GM12878 (cell line): Measurements from ENCODE around the gene PML. TPM values are rescaled to one million over a fixed set of nuclear protein-coding genes. Genes with fewer than 3 reads are reported as not detected.

Source experiments
- EP300 ChIP-seq, 2 experiments: fragments of 150-350 bp in 1 of 2; IDR thresholded peaks; 2 replicates each; pipeline ENCODE4 v1.6.1; 2011 to 2012; ENCODE audit warnings: low read depth in 2 of 2, low read length in 2 of 2, borderline replicate concordance in 1 of 2, improper control_type of control experiment in 1 of 2, inconsistent platforms in 1 of 2; ENCODE audit not compliant: control insufficient read depth in 1 of 2
- FOXK2 ChIP-seq: fragments of 450-650 bp; IDR thresholded peaks from 2 replicates; pipeline ENCODE4 v1.6.1; 2017; ENCODE audit warnings: mild to moderate bottlenecking, moderate library complexity
- FOXM1 ChIP-seq: IDR thresholded peaks from 2 replicates; pipeline ENCODE4 v1.6.1; 2012; ENCODE audit warnings: low read depth, mild to moderate bottlenecking, inconsistent platforms, low read length, moderate library complexity
- IKZF2 ChIP-seq, 2 experiments: fragments of 450-650 bp; IDR thresholded peaks; 2 replicates each; pipeline ENCODE4 v1.6.1; 2017; ENCODE audit warnings: mild to moderate bottlenecking in 2 of 2, moderate library complexity in 2 of 2
- MTA2 ChIP-seq: fragments of 450-650 bp; IDR thresholded peaks from 2 replicates; pipeline ENCODE4 v1.6.1; 2016; ENCODE audit warnings: low read depth, mild to moderate bottlenecking, moderate library complexity
- MXI1 ChIP-seq: fragments of 150-350 bp; IDR thresholded peaks from 2 replicates; pipeline ENCODE4 v1.6.1; 2011; ENCODE audit warnings: low read depth, mild to moderate bottlenecking, inconsistent platforms, low read length, improper control_type of control experiment
- PAX5 ChIP-seq: IDR thresholded peaks from 2 replicates; pipeline ENCODE4 v1.6.1; 2011; ENCODE audit warnings: low read depth, low read length, borderline replicate concordance
- POLR2AphosphoS5 ChIP-seq: IDR thresholded peaks from 2 replicates; pipeline ENCODE4 v1.6.1; 2011; ENCODE audit warnings: mild to moderate bottlenecking, low read length, inconsistent platforms
- POU2F2 ChIP-seq: IDR thresholded peaks from 3 replicates; pipeline ENCODE4 v1.6.1; 2011; ENCODE audit warnings: low read depth, mild to moderate bottlenecking, low read length, borderline replicate concordance
- RUNX3 ChIP-seq: IDR thresholded peaks from 2 replicates; pipeline ENCODE4 v1.6.1; 2012; ENCODE audit warnings: low read length, inconsistent platforms
- TAF1 ChIP-seq: IDR thresholded peaks from 2 replicates; pipeline ENCODE4 v1.6.1; 2011; ENCODE audit warnings: mild to moderate bottlenecking, low read depth, low read length, borderline replicate concordance
- TCF3 ChIP-seq: IDR thresholded peaks from 2 replicates; pipeline ENCODE4 v1.6.1; 2012; ENCODE audit warnings: low read depth, mild to moderate bottlenecking, low read length, borderline replicate concordance; ENCODE audit not compliant: insufficient read depth
- ZNF274 ChIP-seq: IDR thresholded peaks from one replicate; pipeline ENCODE4 v1.8.0; 2011; ENCODE audit not compliant: insufficient read length, insufficient read depth
- polyA plus RNA-seq, 11 experiments: library from polyadenylated mRNA; depleted of rRNA in 4 of 11; unstranded in 6 of 11; stranded (reverse) in 5 of 11; fragments of >200 nt; fragmentation: Nextera tagmentation in 4 of 11; fragmentation: Illumina TruSeq in 1 of 11; extraction: Ambion mirVana in 4 of 11; extraction: Trizol in 1 of 11; gene quantifications; 1 replicate in 1 of 11; 2 replicates in 10 of 11; pipeline versions ENCODE4 v1.2.1 to v1.2.3, GENCODE V29; 2011 to 2016; ENCODE audit warnings: inconsistent platforms in 2 of 11, missing spikeins in 2 of 11, low read depth in 1 of 11
- total RNA-seq, 4 experiments: library from RNA; depleted of rRNA in 3 of 4; stranded (reverse); fragments of >200 nt in 3 of 4; fragmentation: Illumina TruSeq in 1 of 4; extraction: Trizol in 1 of 4; gene quantifications; 2 replicates each; pipeline versions ENCODE4 v1.2.1 to v1.2.3, GENCODE V29; 2013 to 2021
- TF ChIP-seq, protein P1 (sequence below): fragments of 450-650 bp; IDR thresholded peaks from 2 replicates; pipeline ENCODE4 v1.6.1; 2017; ENCODE audit warnings: mild to moderate bottlenecking, moderate library complexity
- TF ChIP-seq, protein P2 (sequence below): fragments of 450-650 bp; IDR thresholded peaks from 2 replicates; pipeline ENCODE4 v1.6.1; 2017; ENCODE audit warnings: low read depth, mild to moderate bottlenecking, moderate library complexity
- TF ChIP-seq, protein P3 (sequence below): IDR thresholded peaks from 2 replicates; pipeline ENCODE4 v1.6.1; 2012; ENCODE audit warnings: low read depth, low read length, improper control_type of control experiment
- TF ChIP-seq, protein P4 (sequence below): fragments of 150-350 bp; IDR thresholded peaks from 2 replicates; pipeline ENCODE4 v1.6.1; 2014; ENCODE audit warnings: mild to moderate bottlenecking, low read depth, low read length
- TF ChIP-seq, protein P5 (sequence below): IDR thresholded peaks from 2 replicates; pipeline ENCODE4 v1.6.1; 2012; ENCODE audit warnings: mild to moderate bottlenecking, low read depth, low read length

The PML gene
- total and polyA plus RNA-seq, 10 of the 15 experiments (the other 5 are each of a cell fraction or from before 2014, with no cell fraction given), result 8.5 to 95.5 (median 30.8) TPM

DNA sequence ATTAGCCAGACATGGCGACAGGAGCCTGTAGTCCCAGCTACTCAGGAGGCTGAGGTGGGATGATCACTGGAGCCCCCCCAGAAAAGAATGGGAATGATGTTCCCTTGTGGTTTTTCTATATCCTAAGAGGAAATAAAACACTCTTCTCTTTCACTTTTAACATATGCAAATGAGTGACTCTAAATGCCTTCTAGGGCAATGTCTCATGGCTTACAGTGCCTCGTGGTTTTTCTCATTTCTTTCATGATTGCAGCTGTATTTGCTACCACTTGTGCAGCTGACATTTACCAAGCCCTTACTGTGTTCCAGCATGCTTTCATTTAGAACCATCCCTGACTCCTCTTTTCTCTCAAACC is 28.8 kb upstream of the PML start (continued):
- TF ChIP-seq, protein P1, sequence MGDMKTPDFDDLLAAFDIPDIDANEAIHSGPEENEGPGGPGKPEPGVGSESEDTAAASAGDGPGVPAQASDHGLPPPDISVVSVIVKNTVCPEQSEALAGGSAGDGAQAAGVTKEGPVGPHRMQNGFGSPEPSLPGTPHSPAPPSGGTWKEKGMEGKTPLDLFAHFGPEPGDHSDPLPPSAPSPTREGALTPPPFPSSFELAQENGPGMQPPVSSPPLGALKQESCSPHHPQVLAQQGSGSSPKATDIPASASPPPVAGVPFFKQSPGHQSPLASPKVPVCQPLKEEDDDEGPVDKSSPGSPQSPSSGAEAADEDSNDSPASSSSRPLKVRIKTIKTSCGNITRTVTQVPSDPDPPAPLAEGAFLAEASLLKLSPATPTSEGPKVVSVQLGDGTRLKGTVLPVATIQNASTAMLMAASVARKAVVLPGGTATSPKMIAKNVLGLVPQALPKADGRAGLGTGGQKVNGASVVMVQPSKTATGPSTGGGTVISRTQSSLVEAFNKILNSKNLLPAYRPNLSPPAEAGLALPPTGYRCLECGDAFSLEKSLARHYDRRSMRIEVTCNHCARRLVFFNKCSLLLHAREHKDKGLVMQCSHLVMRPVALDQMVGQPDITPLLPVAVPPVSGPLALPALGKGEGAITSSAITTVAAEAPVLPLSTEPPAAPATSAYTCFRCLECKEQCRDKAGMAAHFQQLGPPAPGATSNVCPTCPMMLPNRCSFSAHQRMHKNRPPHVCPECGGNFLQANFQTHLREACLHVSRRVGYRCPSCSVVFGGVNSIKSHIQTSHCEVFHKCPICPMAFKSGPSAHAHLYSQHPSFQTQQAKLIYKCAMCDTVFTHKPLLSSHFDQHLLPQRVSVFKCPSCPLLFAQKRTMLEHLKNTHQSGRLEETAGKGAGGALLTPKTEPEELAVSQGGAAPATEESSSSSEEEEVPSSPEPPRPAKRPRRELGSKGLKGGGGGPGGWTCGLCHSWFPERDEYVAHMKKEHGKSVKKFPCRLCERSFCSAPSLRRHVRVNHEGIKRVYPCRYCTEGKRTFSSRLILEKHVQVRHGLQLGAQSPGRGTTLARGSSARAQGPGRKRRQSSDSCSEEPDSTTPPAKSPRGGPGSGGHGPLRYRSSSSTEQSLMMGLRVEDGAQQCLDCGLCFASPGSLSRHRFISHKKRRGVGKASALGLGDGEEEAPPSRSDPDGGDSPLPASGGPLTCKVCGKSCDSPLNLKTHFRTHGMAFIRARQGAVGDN, result 0 out of 2 replicates have a peak, but pooled peaks have one; percentile 25
- TF ChIP-seq PAX5 (0 out of 2 replicates have a peak, but pooled peaks have one; percentile 21), IKZF2 (IDR thresholded peaks at IDR 0.05) (peak; percentile 75; a peak in 3 of 4 replicates), RUNX3 (peak; percentile 68), TAF1 (no peak), EP300 (IDR thresholded peaks at IDR 0.05; ENCODE audit: borderline replicate concordance in 1 of 2, control insufficient read depth in 1 of 2, low read depth in 2 of 2, low read length in 2 of 2) (0 out of 4 replicates have a peak, but pooled peaks of 1 of the 2 experiments have one; percentile 35), TCF3 (0 out of 2 replicates have a peak, but pooled peaks have one; percentile 39), POLR2AphosphoS5 (no peak), FOXK2 (no peak), ZNF274 (no peak), FOXM1 (no peak), POU2F2 (peak; percentile 85; the same call in 2 of the 3 replicates), MTA2 (peak; percentile 11; the same call in 1 of the 2 replicates), MXI1 (peak; percentile 50)
- TF ChIP-seq, protein P2, sequence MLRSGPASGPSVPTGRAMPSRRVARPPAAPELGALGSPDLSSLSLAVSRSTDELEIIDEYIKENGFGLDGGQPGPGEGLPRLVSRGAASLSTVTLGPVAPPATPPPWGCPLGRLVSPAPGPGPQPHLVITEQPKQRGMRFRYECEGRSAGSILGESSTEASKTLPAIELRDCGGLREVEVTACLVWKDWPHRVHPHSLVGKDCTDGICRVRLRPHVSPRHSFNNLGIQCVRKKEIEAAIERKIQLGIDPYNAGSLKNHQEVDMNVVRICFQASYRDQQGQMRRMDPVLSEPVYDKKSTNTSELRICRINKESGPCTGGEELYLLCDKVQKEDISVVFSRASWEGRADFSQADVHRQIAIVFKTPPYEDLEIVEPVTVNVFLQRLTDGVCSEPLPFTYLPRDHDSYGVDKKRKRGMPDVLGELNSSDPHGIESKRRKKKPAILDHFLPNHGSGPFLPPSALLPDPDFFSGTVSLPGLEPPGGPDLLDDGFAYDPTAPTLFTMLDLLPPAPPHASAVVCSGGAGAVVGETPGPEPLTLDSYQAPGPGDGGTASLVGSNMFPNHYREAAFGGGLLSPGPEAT, result peak; percentile 71
- TF ChIP-seq, protein P3, sequence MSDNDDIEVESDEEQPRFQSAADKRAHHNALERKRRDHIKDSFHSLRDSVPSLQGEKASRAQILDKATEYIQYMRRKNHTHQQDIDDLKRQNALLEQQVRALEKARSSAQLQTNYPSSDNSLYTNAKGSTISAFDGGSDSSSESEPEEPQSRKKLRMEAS, result peak; percentile 43; the same call in 1 of the 2 replicates
- TF ChIP-seq, protein P4, sequence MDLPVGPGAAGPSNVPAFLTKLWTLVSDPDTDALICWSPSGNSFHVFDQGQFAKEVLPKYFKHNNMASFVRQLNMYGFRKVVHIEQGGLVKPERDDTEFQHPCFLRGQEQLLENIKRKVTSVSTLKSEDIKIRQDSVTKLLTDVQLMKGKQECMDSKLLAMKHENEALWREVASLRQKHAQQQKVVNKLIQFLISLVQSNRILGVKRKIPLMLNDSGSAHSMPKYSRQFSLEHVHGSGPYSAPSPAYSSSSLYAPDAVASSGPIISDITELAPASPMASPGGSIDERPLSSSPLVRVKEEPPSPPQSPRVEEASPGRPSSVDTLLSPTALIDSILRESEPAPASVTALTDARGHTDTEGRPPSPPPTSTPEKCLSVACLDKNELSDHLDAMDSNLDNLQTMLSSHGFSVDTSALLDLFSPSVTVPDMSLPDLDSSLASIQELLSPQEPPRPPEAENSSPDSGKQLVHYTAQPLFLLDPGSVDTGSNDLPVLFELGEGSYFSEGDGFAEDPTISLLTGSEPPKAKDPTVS, result no peak
- TF ChIP-seq, protein P5, sequence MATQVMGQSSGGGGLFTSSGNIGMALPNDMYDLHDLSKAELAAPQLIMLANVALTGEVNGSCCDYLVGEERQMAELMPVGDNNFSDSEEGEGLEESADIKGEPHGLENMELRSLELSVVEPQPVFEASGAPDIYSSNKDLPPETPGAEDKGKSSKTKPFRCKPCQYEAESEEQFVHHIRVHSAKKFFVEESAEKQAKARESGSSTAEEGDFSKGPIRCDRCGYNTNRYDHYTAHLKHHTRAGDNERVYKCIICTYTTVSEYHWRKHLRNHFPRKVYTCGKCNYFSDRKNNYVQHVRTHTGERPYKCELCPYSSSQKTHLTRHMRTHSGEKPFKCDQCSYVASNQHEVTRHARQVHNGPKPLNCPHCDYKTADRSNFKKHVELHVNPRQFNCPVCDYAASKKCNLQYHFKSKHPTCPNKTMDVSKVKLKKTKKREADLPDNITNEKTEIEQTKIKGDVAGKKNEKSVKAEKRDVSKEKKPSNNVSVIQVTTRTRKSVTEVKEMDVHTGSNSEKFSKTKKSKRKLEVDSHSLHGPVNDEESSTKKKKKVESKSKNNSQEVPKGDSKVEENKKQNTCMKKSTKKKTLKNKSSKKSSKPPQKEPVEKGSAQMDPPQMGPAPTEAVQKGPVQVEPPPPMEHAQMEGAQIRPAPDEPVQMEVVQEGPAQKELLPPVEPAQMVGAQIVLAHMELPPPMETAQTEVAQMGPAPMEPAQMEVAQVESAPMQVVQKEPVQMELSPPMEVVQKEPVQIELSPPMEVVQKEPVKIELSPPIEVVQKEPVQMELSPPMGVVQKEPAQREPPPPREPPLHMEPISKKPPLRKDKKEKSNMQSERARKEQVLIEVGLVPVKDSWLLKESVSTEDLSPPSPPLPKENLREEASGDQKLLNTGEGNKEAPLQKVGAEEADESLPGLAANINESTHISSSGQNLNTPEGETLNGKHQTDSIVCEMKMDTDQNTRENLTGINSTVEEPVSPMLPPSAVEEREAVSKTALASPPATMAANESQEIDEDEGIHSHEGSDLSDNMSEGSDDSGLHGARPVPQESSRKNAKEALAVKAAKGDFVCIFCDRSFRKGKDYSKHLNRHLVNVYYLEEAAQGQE, result no peak
